Measurements from ENCODE around the gene TIMP3.

DNA sequence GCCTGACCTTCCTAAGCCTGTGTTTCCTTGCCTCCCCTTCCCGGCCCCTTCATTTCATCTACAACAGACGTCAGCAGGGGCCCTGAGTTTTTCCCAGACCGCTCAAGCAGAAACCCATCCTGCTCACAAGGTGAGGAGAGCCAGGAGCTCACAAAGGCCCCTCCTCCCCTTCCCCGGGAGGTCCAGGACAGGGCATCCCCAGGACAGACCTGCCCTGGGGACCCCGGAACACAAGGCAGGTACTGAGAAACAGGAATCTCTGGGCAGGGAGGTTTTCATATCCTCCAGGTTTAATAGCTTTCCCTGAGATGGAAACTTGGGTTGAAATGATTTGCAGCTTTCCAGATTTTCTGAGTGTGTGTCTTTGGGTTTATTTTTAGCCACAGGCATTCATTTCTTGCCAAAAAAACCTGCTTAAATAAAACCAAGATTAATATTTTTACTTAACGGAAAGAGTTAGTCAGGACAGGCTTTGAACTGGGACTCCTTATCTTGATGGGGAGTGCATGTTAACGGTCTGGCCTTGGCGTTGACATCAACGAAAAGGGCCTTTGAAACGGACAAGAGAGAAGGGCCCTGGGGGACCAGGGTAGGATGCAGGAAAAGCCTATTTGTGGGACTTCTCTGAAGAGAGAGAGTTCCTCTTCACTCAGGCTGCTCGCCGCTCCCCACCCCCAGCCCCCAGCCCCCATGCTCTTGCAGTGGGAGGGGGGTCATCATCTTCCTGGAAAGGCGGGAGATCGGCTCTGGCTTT lies 38.5 kb downstream of the TIMP3 start:
- no peak for TF ChIP-seq ZNF274 (IDR thresholded peaks at IDR 0.05; ENCODE audit: low read depth, low read length)
- TF ChIP-seq YY1 (IDR thresholded peaks at IDR 0.05; ENCODE audit: insufficient read depth, insufficient read length), result no peak
